GM18499 (cell line): Measurements from ENCODE around the gene EXD3.

Experiments
- ATAC-seq: cut with Tn5 transposase; IDR thresholded peaks from one replicate; pipeline ENCODE4 v1.9.1; 2021; ENCODE audit warnings: moderate number of reproducible peaks; ENCODE audit not compliant: insufficient read depth, unreplicated experiment

EXD3 gene

DNA sequence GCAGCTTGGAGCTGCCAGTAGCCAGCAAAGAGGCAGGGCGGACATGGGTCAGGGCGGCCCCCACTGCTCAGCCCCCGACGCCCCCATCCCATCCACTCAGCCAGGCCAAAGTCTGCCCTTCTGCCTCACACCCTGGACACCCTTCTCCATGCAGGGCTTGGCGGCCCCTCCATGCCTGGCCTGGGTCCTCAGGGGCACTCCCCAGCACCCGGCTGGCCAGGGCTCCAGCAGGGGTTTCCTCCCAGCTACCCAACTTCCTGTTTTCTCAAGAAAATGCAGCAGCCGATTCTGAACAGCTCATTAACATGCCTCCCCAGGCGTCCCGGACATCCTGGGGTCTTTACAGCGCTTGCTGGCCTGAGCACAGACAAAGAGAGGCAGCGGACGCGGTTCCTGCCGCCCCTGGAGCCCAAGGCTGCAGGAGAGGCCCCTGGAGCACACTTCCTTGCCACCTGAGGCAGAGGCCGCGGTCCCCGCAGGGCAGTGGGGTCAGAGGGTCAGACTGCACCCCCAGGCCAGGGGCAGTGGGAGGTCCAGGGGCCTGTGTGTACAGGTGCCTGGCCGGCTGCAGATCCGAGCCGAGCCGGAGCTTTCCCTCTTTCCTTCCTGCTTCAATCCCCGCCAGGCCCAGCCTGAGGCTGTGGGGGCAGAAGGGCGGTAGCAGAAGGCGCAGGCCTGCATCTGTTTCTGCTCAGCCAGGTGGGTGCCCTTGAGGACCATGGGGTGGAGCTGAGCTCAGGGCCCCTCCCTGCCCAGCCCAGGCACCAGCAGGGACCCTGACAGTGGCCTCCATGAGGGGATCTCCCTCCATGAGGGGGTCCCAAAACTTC lies 102.2 kb downstream of the EXD3 start:
- no peak for ATAC-seq

GRCh38 chr9:137319739-137320551 lies 103.0 kb downstream of the EXD3 start:
- ATAC-seq: no peak

DNA sequence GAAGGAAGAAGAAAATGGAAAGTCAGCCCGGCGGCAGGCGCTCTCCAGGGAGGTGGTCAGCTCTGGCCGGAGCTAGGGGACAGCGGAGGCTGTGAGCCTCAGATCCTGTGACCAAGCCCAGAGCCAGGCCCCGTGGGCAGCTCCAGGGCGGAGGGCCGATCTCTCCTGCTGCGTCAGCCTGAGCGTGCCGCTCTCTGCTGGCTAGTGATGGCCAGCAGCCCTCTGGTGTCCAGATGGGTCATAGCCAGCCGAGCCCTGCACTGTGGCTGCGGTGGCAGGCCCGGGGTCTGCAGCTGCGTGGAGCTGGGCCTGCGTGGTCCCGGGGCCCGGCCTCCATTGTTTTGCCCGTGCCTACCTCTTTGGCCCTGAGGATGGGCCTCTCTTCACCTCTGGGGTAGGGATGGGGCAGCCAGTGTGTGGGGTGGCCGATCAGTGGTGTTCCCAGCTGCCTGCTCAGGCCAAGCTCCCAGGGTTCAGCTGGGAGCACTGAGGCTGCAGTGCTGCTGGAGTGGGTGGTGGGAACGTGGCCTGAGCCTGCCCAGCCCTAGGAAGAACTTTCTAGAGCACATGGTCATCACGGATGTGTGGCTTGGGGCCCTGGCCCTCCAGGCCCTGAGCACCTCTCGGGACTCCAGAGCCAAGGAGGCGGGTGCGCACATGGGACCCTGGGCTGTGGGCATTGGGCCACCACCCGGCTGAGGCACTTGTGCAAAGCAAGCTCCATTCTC lies 103.8 kb downstream of the EXD3 start:
- ATAC-seq: no peak

DNA sequence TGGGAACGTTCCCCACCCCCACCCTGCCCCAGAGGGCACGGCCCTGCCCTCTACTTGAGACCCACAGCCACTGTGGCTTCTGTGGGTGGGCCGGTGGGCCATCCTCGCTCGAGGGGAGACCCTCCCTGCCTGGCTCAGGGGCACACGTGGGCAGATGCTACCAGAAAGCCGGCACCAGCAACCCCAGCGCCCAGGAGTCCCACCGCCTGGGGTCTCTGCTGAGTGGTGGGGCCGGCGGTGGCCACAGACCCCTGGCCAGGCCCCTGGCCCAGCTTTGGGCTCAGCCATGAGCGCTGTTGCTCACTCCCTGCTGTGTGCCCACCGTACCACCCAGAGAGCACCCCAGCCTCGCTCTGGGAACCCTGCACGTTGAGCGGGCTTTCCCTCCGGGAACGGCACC lies 104.4 kb downstream of the EXD3 start:
- ATAC-seq: no peak

GRCh38 chr9:137317718-137318511 lies 105.0 kb downstream of the EXD3 start:
- no peak for ATAC-seq

- no peak for ATAC-seq
Observed at GRCh38 chr9:137317021-137317717, 105.8 kb downstream of the EXD3 start.

DNA sequence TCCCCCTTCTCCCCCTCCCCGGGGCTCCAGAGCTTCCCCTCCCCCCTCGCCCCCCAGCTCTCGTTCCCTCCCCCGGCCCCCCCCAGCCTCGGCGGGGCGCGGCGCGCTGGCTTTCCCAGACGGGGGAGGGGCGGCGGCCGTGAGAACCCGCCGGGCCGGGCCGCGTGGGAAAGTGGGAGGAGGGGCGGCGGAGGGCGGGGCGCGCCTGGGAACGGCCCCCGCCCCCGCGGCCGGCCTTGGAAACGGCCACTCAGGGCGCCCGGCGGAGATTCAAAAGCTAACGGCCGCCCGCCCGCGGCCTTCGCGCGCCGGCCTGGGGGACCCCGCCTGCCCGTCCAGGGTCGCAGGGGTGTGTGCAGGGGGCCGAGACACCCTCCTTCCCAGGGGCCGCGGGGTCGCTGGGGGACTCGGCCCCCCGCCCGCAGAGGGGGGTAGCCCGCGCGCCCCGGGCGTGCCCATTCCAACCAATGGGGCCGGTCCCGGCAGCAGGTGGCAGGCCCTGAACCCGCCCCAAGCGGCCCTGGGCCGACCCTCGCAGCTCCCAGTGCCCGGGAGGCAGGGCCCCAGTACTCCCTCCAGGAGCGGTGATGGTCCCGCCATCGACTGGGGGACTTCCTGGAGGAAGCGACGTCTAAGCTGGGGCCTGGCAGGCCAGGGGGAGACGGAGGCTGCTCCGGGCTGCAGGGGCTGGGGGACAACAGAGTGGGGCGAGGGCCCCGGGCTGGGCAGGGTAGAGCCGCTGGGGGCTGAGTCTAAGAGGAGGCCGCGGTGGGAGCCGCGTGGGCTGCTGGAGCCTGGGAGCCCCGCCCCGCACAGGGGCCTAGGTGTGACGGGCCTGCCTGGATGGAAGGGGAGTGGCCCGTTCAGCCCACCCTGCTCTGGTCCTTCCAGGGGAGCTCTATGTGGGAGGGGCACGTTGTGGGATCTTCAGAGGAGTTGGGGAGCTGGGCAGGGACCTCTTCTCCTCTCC lies 106.7 kb downstream of the EXD3 start:
- no peak for ATAC-seq

DNA sequence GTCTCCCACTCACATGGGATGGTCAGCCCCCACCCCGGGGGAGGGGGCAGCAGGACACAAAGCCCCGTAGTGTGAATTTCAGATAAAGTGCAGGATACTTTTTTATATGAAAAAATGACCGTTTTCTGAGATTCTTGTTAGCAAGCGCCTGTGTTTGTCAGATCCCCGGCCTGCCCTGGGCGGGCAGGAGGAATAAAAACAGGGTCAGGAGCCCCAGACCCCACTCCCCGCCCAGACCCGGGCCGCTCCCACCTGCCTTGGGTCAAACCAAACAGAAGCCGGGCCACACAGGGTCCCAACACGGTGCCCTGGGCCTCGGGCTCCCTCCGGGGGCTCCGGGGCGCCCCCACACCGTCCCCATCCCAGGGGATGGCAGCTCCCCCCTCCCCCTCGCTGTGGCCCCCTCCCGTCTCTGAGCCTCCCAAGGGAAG lies 107.4 kb downstream of the EXD3 start:
- no peak for ATAC-seq

GRCh38 chr9:137314561-137315560 lies 108.1 kb downstream of the EXD3 start:
- ATAC-seq: no peak

GRCh38 chr9:137313956-137314560 lies 108.9 kb downstream of the EXD3 start:
- no peak for ATAC-seq

DNA sequence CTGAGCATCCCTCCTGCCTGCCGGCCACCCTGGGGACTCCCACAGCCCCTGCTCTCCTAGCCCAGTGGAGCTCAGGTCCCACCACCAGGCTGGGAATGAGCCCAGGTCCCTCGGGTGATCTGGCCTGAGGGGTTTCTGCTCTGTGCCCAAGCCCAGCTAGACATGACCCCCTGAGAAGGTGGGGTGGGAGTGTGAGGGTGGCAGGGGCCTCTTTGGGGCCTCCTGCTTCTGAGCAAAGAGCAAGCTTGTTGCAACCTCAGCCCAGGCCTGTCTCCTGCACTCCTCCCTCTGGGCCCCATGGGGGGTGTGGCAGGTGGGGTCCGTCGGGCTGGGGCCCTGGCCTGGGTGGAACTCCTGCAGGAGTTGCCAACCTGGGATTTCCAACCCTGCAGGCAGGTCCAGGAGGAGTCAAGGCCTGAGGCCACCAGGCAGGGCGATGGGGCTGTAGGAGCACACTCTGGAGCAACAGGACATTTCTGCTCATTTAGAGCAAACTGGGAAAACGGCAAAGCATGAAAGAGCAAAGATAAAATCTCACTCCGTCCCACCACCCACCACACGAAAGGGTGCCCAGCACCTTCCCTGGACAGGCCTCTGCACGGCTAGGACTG lies 109.5 kb downstream of the EXD3 start:
- ATAC-seq: no peak

GRCh38 chr9:137312852-137313325 lies 110.1 kb downstream of the EXD3 start:
- no peak for ATAC-seq

- no peak for ATAC-seq
Observed at GRCh38 chr9:137311986-137312851, 110.7 kb downstream of the EXD3 start.

- ATAC-seq: no peak
Observed at GRCh38 chr9:137311171-137311985, 111.6 kb downstream of the EXD3 start.
